Umbilical cord (tissue), 2 donors: ENCODE results near the gene RTP5. TPM values are rescaled to one million over a fixed set of nuclear protein-coding genes. Genes with fewer than 3 reads are reported as not detected.
"Not testable (repeated sequence)": the region's sequence is repeated elsewhere in the genome, so short reads cannot be mapped to it uniquely, and the experiment has no call there.

ENCODE experiments used
- DNase-seq: peaks from one replicate; pipeline ENCODE4 v3.0.0-alpha.2; 2015; ENCODE audit warnings: low spot score
- total RNA-seq: library from RNA; depleted of rRNA; stranded (reverse); fragments of >200 nt; gene quantifications from one replicate; pipeline ENCODE4 v1.2.3, GENCODE V29; 2014; ENCODE audit warnings: low replicate concordance; ENCODE audit not compliant: insufficient read depth

RTP5 gene
- total RNA-seq: 0.24 TPM

- DNase-seq: no peak
These were observed at the start of gene RTP5 for GRCh38 chr2:241869087-241869961. TSS of gene RTP5 (plus strand) at chr2:241869729. CDS start at chr2:241869757, 28 bp downstream.

DNA sequence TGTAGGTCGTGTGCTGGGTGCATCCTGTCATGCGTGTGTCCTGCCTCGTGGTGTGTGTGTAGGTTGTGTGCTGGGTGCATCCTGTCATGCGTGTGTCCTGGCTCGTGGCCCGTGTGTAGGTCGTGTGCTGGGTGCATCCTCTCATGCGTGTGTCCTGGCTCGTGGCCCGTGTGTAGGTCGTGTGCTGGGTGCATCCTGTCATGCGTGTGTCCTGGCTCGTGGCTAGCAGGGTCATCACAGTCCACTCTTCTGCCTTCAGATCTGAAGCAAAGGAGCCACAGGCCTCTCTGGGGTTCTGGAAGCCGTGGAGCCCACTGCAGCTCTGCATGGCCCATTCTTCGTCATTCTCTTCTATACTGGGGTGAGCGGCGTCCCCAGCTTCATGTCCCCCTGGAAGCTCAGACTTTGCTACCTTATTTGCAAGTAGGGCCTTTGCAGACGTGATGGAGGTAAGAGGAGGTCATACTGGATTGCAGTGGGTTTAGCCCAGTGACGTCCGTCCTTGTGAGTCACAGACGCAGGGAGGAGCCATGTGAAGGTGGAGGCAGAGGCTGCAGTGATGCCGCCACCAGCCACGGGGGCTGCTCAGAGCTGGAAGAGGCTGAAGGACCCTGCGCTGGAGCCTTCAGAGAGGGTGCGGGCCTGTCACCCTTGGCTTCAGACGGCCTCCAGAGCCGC, 49.4 kb upstream of the RTP5 start:
- DNase-seq: not testable (repeated sequence)

DNA sequence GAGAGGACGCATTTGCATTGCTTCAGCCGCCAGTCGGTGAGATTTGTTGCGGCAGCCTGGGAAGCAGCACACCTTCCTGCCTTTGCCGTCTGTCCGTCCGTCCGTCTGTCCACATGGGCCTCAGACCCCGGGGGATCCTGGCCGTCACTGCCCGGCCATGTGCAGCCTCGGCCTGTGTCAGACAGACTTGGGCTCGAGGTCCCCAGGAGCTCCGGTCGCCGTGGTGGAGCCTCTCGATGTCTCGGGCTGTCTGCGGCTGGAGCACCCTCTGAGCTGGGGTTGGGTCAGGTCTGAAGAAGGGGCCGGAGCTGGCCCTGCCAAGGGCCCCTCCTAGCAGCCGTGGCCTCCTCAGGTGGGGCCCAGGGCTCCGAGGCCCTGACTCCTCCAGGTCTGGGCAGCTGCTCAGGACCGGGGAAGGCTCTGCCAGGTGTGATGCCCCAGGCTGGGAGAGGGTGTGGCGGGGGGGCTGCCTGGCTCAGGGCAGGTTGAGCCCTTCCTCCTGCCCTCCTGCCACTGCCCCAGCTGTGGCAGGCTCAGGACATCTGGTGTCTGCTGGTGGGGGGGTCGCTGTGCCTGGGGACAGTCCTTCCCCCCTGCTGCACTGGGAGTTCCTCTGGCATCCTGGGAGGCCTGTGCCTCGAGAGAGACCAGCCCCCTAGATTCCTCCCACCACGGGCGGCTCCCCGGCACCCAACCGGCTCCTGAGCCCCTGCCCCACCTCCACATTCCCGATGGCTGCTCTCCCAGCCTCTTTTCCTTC, 48.7 kb upstream of the RTP5 start:
- DNase-seq: no peak

- no peak for DNase-seq
These were observed 47.9 kb upstream of the RTP5 start for GRCh38 chr2:241821460-241822263.

DNA sequence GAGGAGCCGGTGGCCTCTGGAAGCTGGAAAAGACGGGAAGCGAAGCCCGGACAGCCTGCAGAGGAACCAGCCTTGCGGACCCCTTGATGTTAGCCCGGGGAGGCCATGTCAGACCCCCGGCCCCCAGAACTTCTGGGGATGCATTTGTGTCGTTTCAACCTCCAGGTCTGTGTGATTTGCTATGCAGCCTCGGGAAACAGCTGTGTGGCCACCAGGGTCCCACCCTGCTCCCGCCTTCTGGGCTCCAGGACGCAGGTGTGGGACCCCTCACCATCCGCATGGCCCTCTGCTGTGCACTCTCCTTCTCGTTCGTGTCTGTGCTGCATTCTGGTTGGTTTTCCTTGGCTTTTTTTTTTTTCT, 47.3 kb upstream of the RTP5 start:
- DNase-seq: no peak

DNA sequence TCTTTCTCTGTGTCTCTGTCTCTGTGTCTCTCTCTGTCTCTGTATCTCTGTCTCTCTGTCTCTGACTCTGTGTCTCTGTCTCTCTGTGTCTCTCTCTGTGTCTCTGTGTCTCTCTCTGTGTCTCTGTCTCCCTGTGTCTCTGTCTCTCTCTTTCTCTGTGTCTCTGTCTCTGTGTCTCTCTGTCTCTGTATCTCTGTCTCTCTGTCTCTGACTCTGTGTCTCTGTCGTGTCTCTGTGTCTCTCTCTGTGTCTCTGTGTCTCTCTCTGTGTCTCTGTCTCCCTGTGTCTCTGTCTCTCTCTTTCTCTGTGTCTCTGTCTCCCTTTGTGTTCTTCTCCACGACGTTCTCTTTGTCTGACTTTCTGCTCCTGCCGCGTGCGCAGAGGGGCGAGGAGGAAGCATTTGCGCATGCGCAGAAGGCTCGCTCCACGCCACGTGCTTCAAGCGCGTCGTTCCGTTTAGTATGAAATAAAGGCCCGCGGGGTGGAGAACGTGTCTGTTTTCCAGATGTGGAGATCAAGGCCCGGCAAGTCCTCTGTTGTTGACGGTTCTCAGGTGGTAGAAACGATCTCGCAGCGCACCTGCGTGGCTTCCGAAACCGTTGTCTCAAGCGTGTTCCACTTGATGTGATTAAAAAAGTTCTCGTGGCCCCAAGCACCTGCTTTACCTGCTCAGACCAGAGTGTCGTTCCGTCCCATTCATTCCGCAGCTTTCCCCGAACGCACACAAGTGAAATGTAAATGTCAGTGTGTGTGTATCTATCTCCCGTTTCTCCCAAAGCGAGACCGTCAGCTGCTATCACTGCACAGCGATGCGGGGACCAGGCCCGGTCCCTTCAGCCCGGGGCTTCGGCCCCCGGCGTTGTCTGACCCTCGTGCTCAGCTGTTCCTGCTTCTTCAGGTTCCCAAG, 45.7 kb upstream of the RTP5 start:
- not testable (repeated sequence) for DNase-seq

GRCh38 chr2:241827394-241827793, 42.1 kb upstream of the RTP5 start:
- DNase-seq: no peak

DNA sequence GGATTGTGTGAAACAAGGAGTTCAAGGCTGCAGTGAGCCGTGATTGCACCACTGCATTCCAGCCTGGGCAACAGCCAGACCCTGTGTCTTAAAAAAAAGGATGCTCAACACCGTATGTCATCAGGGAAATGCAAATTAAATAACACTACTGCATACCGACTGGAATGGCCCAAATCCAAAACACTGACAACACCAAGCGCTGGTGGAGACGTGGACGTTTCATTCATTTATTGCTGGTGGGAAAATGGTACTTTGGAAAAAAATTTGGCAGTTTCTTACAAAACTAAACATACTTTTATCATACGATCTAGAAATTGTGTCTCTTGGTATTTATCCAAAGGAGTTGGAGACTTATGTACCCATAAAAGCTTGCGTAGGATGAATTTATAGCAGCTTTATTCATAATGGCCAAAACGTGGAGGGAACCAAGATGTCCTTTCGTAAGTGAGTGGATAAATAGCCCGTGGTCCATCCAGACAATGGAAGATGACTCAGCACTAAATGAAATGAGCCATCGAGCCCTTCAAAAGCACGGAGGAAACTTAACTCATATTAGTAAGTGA, 36.3 kb upstream of the RTP5 start:
- no peak for DNase-seq

DNA sequence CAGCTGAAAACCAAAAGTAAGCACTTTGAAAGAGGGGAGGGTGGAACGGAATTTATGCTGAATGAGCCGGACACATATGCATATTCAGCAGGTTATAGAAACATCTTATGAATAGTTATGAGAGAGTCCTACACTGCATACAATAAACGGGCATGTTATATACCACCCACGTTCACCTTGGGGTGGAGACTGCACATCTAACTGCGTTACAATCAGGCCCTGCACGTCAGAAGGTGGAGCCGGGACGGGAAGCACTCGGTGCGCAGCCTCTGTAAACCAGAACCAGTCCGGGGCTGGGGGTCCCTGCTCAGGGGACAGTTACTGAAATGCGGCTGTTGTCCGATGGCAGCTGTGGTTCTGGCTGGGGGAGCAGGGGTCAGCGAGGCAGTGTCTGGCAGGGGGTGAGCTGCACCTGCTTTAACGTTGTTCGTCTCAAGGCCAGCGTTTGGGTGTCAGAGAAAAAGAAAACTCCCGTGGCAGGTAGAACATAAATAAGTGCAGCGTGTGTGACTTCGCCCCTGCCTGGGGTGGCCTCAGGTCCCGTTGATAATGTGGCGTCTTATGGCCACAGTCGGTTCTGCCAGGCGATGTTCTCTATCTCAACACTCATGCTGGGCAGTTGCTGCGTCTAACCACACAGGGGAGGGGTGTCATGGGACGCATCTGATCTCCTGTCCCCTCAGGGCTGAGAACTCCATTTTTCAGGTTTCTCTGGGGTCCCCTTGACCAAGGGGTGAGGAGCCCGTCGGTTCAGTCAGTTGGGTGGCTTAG, 35.6 kb upstream of the RTP5 start:
- DNase-seq: not testable (repeated sequence)

DNA sequence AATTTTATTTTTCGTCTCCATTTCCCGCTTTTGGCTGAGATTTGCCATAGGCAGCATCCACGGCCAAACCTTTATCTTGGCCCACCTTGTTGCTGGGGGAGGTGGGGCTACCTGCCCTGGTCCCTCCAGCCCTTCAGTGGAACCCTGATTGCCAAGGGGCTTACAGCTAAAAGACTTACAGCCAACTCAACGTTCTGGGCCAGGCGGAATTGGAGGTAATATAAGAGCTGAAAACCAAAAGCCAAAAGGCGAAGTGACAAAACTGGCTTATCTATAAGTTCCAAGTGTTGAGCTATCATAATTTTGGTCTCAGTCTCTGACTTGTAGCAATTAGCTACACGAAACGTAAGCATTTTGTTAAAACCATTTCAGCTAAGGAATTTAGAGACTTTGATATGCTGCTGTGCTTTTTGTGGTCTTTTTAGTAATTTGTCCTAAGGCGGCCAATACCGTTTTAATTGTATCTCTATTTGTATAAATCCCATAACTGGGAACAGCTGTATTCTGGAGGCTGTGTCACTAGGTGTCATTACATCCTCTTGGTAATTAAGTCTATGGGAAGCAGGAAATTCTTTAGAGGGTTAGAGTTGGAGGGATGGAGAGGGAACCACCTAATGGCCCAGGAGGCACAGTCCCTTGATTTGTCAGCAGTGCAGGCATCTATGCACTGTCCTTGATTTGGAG, 34.9 kb upstream of the RTP5 start:
- no peak for DNase-seq

- DNase-seq: no peak
These were observed 33.9 kb upstream of the RTP5 start for GRCh38 chr2:241835611-241836010.

DNA sequence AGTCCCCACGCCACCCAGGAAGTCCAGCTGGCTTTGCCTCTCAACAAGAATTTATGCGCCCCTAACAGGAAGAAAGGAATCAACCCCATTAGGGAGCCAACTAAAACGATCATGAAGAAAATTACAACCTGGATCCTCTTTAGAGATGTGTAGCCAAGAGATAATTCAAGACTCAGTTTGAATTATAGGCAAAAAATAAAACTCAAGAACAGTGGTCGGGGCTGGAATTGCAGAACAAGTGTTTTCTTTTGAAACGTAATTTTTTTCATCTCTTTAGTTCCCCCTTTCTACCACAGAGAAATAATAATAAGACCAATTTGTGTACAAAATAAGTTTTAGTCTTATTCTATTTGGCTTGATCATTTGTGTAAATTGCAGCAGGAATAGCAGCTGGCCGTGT, 33.2 kb upstream of the RTP5 start:
- DNase-seq: no peak

GRCh38 chr2:241837197-241837965, 32.1 kb upstream of the RTP5 start:
- DNase-seq: no peak

DNA sequence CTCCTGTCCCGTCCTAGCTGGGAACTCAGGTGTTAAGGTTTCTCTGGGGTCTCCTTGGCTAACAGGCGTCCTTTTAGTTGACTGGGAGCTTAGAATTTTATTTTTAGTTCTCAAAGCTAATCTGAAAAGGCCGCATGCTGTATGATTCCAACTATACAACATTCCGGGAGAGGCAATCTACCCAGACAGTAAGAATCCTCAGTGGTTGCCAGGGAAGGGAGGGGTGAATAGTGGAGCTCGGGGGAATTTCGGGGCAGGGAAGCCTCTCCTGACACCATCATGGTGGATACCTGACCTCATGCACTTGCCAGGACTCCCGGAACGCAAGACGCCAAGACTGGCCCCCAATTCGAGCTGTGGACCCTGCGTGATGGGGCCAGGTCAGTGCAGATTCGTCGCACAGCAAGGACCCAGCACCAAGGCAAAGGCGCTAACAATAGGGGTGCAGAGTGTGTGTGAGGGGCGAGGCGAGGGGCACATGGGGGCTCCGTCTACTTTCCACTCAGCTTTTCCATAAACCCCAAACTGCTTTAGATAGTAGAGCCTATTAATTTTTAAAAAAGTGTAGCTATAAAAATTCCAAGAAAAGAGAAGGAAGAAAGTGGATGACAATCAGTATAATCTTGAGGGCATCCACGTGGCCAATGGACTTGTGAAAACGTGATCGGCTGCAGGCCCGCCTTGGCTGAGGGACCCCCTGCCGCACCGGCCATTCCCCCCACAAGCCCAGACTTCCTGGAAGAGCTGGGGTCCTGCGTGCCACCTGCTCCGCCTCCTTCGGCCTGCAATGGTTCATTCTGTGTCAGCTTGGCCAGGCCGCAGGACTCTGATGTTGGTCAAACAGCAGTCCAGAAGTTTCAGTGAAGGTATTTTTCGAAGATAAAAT, 28.1 kb upstream of the RTP5 start:
- DNase-seq: peak; percentile 49

- DNase-seq: no peak
These were observed 27.5 kb upstream of the RTP5 start for GRCh38 chr2:241842067-241842415.

DNA sequence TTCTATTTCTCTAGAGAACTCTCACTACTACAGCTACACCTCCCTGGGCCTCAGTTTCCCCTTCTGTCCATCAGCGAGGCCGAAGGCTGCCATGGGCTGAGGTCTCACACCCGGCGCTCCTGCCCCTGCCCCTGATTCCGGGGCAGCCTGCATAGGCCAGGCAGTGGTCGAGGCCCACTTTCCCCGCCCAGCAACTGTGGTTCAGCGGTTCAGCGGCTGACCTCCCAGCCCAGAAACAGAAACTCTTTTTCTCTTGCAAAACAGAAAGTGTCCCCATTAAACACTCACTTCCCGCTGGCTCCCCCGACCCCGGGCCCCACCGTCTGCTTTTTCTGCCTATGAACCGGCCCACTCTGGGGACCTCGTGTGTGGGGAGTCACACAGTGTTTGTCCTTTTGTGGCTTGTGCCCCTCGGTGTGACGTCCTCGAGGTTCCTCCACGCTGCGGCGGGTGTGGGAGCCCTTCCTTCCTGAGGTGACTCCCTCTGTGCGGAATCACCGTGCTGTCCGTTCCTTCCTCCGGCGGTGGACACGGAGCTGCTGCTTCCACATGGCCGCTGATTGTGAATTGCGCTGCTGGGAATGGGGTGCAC, 26.8 kb upstream of the RTP5 start:
- no peak for DNase-seq
